H1 (cell line): Measurements from ENCODE around the gene ZMIZ1. TPM values are rescaled to one million over a fixed set of nuclear protein-coding genes. Genes with fewer than 3 reads are reported as not detected.

Experiments used
- ASH2L ChIP-seq: fragments of 200-600, 300-600 bp; sonication (generic); IDR thresholded peaks from one replicate; pipeline ENCODE4 v1.7.1; 2017; ENCODE audit warnings: low read length
- ATF2 ChIP-seq: IDR thresholded peaks from 2 replicates; pipeline ENCODE4 v1.6.1; 2012; ENCODE audit warnings: low read length, inconsistent platforms
- CHD7 ChIP-seq: fragments of 300-600 bp; sonication (generic); IDR thresholded peaks from 2 replicates; pipeline ENCODE4 v1.7.1; 2012; ENCODE audit warnings: low read length, moderate library complexity, mild to moderate bottlenecking, inconsistent platforms; ENCODE audit not compliant: insufficient replicate concordance
- EGR1 ChIP-seq: IDR thresholded peaks from 2 replicates; pipeline ENCODE4 v1.6.1; 2011; ENCODE audit warnings: low read depth, low read length, borderline replicate concordance
- JUND ChIP-seq: IDR thresholded peaks from 2 replicates; pipeline ENCODE4 v1.6.1; 2011; ENCODE audit warnings: mild to moderate bottlenecking, improper control_type of control experiment, low read length
- KDM4A ChIP-seq: IDR thresholded peaks from one replicate; pipeline ENCODE4 v1.7.1; 2012; ENCODE audit warnings: low read depth, mild to moderate bottlenecking, moderate library complexity, low read length, inconsistent platforms; ENCODE audit not compliant: severe bottlenecking
- SRF ChIP-seq: IDR thresholded peaks from 2 replicates; pipeline ENCODE4 v1.6.1; 2011; ENCODE audit warnings: mild to moderate bottlenecking, low read depth, low read length, moderate library complexity
- YY1 ChIP-seq: IDR thresholded peaks from 2 replicates; pipeline ENCODE4 v1.6.1; 2011; ENCODE audit warnings: low read depth, mild to moderate bottlenecking, low read length
- polyA plus RNA-seq, 7 experiments: library from polyadenylated mRNA; depleted of rRNA in 3 of 7; stranded (reverse) in 5 of 7; unstranded in 2 of 7; fragments of >200 nt in 5 of 7; fragments of 200-250 nt in 2 of 7; gene quantifications; 1 replicate in 5 of 7; 2 replicates in 1 of 7; 4 replicates in 1 of 7; pipeline versions ENCODE4 v1.2.1 to v1.2.3, GENCODE V29; 2011 to 2013; ENCODE audit warnings: missing spikeins in 2 of 7, mixed read lengths in 2 of 7
- total RNA-seq: library from RNA; stranded (reverse); fragmentation: NEBNext Ultra II Directional; extraction: Animal tissue kit (Norgen Biotek cat#: 25700); gene quantifications from 2 replicates; pipeline ENCODE4 v1.2.1, GENCODE V29; 2021

Gene ZMIZ1
- total and polyA plus RNA-seq, 2 of the 8 experiments (the other 6 are each of a cell fraction or from before 2014, with no cell fraction given), result 8.1 to 28.0 TPM

GRCh38 chr10:79255007-79255507, 186.3 kb downstream of the ZMIZ1 start (continued):
- TF ChIP-seq CHD7 (no peak), ATF2 (no peak), ASH2L (no peak), EGR1 (no peak), JUND (no peak), SRF (no peak), YY1 (no peak), KDM4A (no peak)
- TF ChIP-seq, all 59 proteins: peak for 0
